Fibroblast of lung (primary cell): Measurements from ENCODE around the gene RAD18. TPM values are rescaled to one million over a fixed set of nuclear protein-coding genes. Genes with fewer than 3 reads are reported as not detected.

Experiments
- DNase-seq, 2 donors: peaks; one replicate each; pipeline versions ENCODE4 v3.0.0 to v3.0.0-alpha.2; 2010; ENCODE audit warnings: low read depth in 2 of 2
- H2AFZ ChIP-seq: 2 replicates; pipeline ENCODE4 v1.5.1; 2012; ENCODE audit warnings: low read length, control low read depth, inconsistent platforms
- H3K27ac ChIP-seq: 2 replicates; pipeline ENCODE4 v1.5.1; 2011; ENCODE audit warnings: low read length, control low read depth; ENCODE audit not compliant: insufficient read depth
- H3K27me3 ChIP-seq: 2 replicates; pipeline ENCODE4 v1.5.1; 2011; ENCODE audit warnings: mild to moderate bottlenecking, low read length; ENCODE audit not compliant: control insufficient read depth, insufficient read depth
- H3K36me3 ChIP-seq: 2 replicates; pipeline ENCODE4 v1.5.1; 2011; ENCODE audit warnings: low read length; ENCODE audit not compliant: control insufficient read depth, insufficient read depth
- H3K4me1 ChIP-seq: 2 replicates; pipeline ENCODE4 v1.5.1; 2011; ENCODE audit warnings: low read length; ENCODE audit not compliant: control insufficient read depth, insufficient read depth; ENCODE audit errors: extremely low read depth
- H3K4me2 ChIP-seq: 2 replicates; pipeline ENCODE4 v1.5.1; 2011; ENCODE audit warnings: low read length, control low read depth; ENCODE audit not compliant: insufficient read depth; ENCODE audit errors: extremely low read depth
- H3K4me3 ChIP-seq, 4 experiments: fragments of 200-600 bp in 1 of 4; sonication (generic) in 1 of 4; replicated peaks in 1 of 4; 2 replicates each; pipeline ENCODE4 v1.5.1; 2011 to 2016; ENCODE audit warnings: low read length in 4 of 4, low read depth in 3 of 4, mild to moderate bottlenecking in 3 of 4, control low read depth in 2 of 4, inconsistent platforms in 1 of 4, mixed read lengths in 1 of 4; ENCODE audit not compliant: insufficient read depth in 1 of 4; ENCODE audit errors: control extremely low read depth in 1 of 4
- H3K79me2 ChIP-seq: 2 replicates; pipeline ENCODE4 v1.5.1; 2012; ENCODE audit warnings: mild to moderate bottlenecking, low read length, inconsistent platforms; ENCODE audit not compliant: control insufficient read depth, insufficient read depth
- H3K9ac ChIP-seq: 2 replicates; pipeline ENCODE4 v1.5.1; 2011; ENCODE audit warnings: mild to moderate bottlenecking, low read length, control low read depth; ENCODE audit not compliant: insufficient read depth
- H3K9me3 ChIP-seq: 2 replicates; pipeline ENCODE4 v1.5.1; 2012; ENCODE audit warnings: low read depth, low read length; ENCODE audit not compliant: control insufficient read depth, insufficient read depth
- H4K20me1 ChIP-seq: 2 replicates; pipeline ENCODE4 v1.5.1; 2011; ENCODE audit warnings: low read length; ENCODE audit not compliant: control insufficient read depth, insufficient read depth; ENCODE audit errors: extremely low read depth
- CTCF ChIP-seq, 2 donors: IDR thresholded peaks in 1 of 2; conservative IDR thresholded peaks in 1 of 2; 1 replicate in 1 of 2; 2 replicates in 1 of 2; pipeline ENCODE4 v1.5.1; 2011 to 2012; ENCODE audit warnings: low read length in 2 of 2, control low read depth in 1 of 2, inconsistent platforms in 1 of 2, low read depth in 1 of 2, mild to moderate bottlenecking in 1 of 2
- EZH2 ChIP-seq: IDR thresholded peaks from 2 replicates; pipeline ENCODE4 v1.5.1; 2012; ENCODE audit warnings: low read length, control low read depth, mild to moderate bottlenecking; ENCODE audit errors: missing control alignments
- polyA plus RNA-seq, 2 donors: library from polyadenylated mRNA; depleted of rRNA in 1 of 2; stranded (reverse) in 1 of 2; unstranded in 1 of 2; fragments of >200 nt; gene quantifications; 2 replicates each; pipeline ENCODE4 v1.2.1, GENCODE V29; 2011 to 2012; ENCODE audit warnings: missing spikeins in 1 of 2
- total RNA-seq: library from RNA; depleted of rRNA; stranded (reverse); fragments of >200 nt; gene quantifications from 2 replicates; pipeline ENCODE4 v1.2.1, GENCODE V29; 2014

Gene RAD18
- total and polyA plus RNA-seq, 2 donors (not counting 1 experiment from before 2014, with no cell fraction given) = 6.1 to 9.9 TPM

- Histone ChIP-seq H3K9me3 (no peaks in the 10 kb centered on the region), H3K36me3 (no peaks in the 10 kb centered on the region), H3K27ac (no peak overlapping the region), H3K4me2 (no peak overlapping the region), H3K4me3 (no peak overlapping the region), H3K4me1 (peaks cover 20% of the 10 kb centered on the region), H4K20me1 (no peaks in the 10 kb centered on the region), H3K9ac (no peak overlapping the region), H3K27me3 (no peaks in the 10 kb centered on the region), H3K79me2 (no peaks in the 10 kb centered on the region), H2AFZ (no peak overlapping the region)
- TF ChIP-seq CTCF (conservative IDR thresholded peaks at IDR 0.05 in 1 of 2, IDR thresholded peaks at IDR 0.05 in 1 of 2; ENCODE audit: low read depth in 1 of 2, low read length in 2 of 2) = no peak
- TF ChIP-seq EZH2 = no peak
- peak; percentile 42 to 61 for DNase-seq
These were observed 77.5 kb downstream of the RAD18 start for GRCh38 chr3:8885536-8886316.

- Histone ChIP-seq H3K27me3 (no peaks in the 10 kb centered on the region), H3K9ac (no peak overlapping the region), H4K20me1 (no peaks in the 10 kb centered on the region), H3K4me3 (no peak overlapping the region), H3K27ac (no peak overlapping the region), H2AFZ (no peak overlapping the region), H3K36me3 (no peaks in the 10 kb centered on the region), H3K4me1 (peaks cover 20% of the 10 kb centered on the region), H3K9me3 (no peaks in the 10 kb centered on the region), H3K4me2 (no peak overlapping the region), H3K79me2 (no peaks in the 10 kb centered on the region)
- peak in 1 of 2 donors; percentile 80 for DNase-seq
- TF ChIP-seq EZH2 (no peak), CTCF (conservative IDR thresholded peaks at IDR 0.05 in 1 of 2, IDR thresholded peaks at IDR 0.05 in 1 of 2; ENCODE audit: low read depth in 1 of 2, low read length in 2 of 2) (no peak)
These were observed 78.5 kb downstream of the RAD18 start for GRCh38 chr3:8884630-8885290.

- TF ChIP-seq CTCF (conservative IDR thresholded peaks at IDR 0.05 in 1 of 2, IDR thresholded peaks at IDR 0.05 in 1 of 2; ENCODE audit: low read depth in 1 of 2, low read length in 2 of 2) (no peak), EZH2 (no peak)
- Histone ChIP-seq H4K20me1 (no peaks in the 10 kb centered on the region), H3K79me2 (no peaks in the 10 kb centered on the region), H3K36me3 (no peaks in the 10 kb centered on the region), H3K27ac (no peak overlapping the region), H3K4me2 (no peak overlapping the region), H3K9me3 (no peaks in the 10 kb centered on the region), H3K27me3 (no peaks in the 10 kb centered on the region), H3K4me3 (no peak overlapping the region), H3K4me1 (peaks cover 10% of the 10 kb centered on the region), H2AFZ (no peak overlapping the region), H3K9ac (no peak overlapping the region)
- DNase-seq = no peak
These were observed 80.6 kb downstream of the RAD18 start for GRCh38 chr3:8882642-8883041.
